Measurements from ENCODE around the gene PLEKHG3.
"Not testable (repeated sequence)": the region's sequence is repeated elsewhere in the genome, so short reads cannot be mapped to it uniquely, and the experiment has no call there.

Gene PLEKHG3

GRCh38 chr14:64704143-64704742 lies at the start of gene PLEKHG3:
TSS of gene PLEKHG3 (plus strand) at chr14:64704424. CDS start at chr14:64727632, 23,208 bp downstream.
- DNase-seq (ENCODE audit: low read depth in 1 of 2, low spot score in 1 of 2): no peak

GRCh38 chr14:64654901-64655300 lies 49.3 kb upstream of the PLEKHG3 start:
- no peak for DNase-seq (ENCODE audit: low read depth in 1 of 2, low spot score in 1 of 2)

- no peak for DNase-seq (ENCODE audit: low read depth in 1 of 2, low spot score in 1 of 2)
These were observed 47.2 kb upstream of the PLEKHG3 start for GRCh38 chr14:64656986-64657385.

GRCh38 chr14:64658201-64658600 lies 46.0 kb upstream of the PLEKHG3 start:
- no peak for DNase-seq (ENCODE audit: low read depth in 1 of 2, low spot score in 1 of 2)

- not testable (repeated sequence) for DNase-seq (ENCODE audit: low read depth in 1 of 2, low spot score in 1 of 2)
These were observed 45.4 kb upstream of the PLEKHG3 start for GRCh38 chr14:64658700-64659264.

GRCh38 chr14:64659366-64659765 lies 44.9 kb upstream of the PLEKHG3 start:
- DNase-seq (ENCODE audit: low read depth in 1 of 2, low spot score in 1 of 2): no peak

- DNase-seq (ENCODE audit: low read depth in 1 of 2, low spot score in 1 of 2): no peak
These were observed 41.0 kb upstream of the PLEKHG3 start for GRCh38 chr14:64663174-64663573.

- DNase-seq (ENCODE audit: low read depth in 1 of 2, low spot score in 1 of 2): no peak
These were observed 32.6 kb upstream of the PLEKHG3 start for GRCh38 chr14:64671591-64671990.

- DNase-seq (ENCODE audit: low read depth in 1 of 2, low spot score in 1 of 2): no peak
These were observed 30.9 kb upstream of the PLEKHG3 start for GRCh38 chr14:64673316-64673715.

- DNase-seq (ENCODE audit: low read depth in 1 of 2, low spot score in 1 of 2): no peak
These were observed 30.5 kb upstream of the PLEKHG3 start for GRCh38 chr14:64673748-64674147.

- no peak for DNase-seq (ENCODE audit: low read depth in 1 of 2, low spot score in 1 of 2)
These were observed 29.4 kb upstream of the PLEKHG3 start for GRCh38 chr14:64674829-64675228.

- no peak for DNase-seq (ENCODE audit: low read depth in 1 of 2, low spot score in 1 of 2)
These were observed 28.9 kb upstream of the PLEKHG3 start for GRCh38 chr14:64675312-64675711.

GRCh38 chr14:64676410-64677008 lies 27.7 kb upstream of the PLEKHG3 start:
- no peak for DNase-seq (ENCODE audit: low read depth in 1 of 2, low spot score in 1 of 2)

GRCh38 chr14:64680013-64680713 lies 24.1 kb upstream of the PLEKHG3 start:
- no peak for DNase-seq (ENCODE audit: low read depth in 1 of 2, low spot score in 1 of 2)

- DNase-seq (ENCODE audit: low read depth in 1 of 2, low spot score in 1 of 2): no peak
These were observed 23.5 kb upstream of the PLEKHG3 start for GRCh38 chr14:64680714-64681065.

GRCh38 chr14:64681796-64682710 lies 22.2 kb upstream of the PLEKHG3 start:
- DNase-seq (ENCODE audit: low read depth in 1 of 2, low spot score in 1 of 2): no peak

- no peak for DNase-seq (ENCODE audit: low read depth in 1 of 2, low spot score in 1 of 2)
These were observed 21.4 kb upstream of the PLEKHG3 start for GRCh38 chr14:64682843-64683242.

- no peak for DNase-seq (ENCODE audit: low read depth in 1 of 2, low spot score in 1 of 2)
These were observed 21.0 kb upstream of the PLEKHG3 start for GRCh38 chr14:64683264-64683663.

- no peak for DNase-seq (ENCODE audit: low read depth in 1 of 2, low spot score in 1 of 2)
These were observed 20.1 kb upstream of the PLEKHG3 start for GRCh38 chr14:64684091-64684490.

- DNase-seq (ENCODE audit: low read depth in 1 of 2, low spot score in 1 of 2): no peak
These were observed 18.6 kb upstream of the PLEKHG3 start for GRCh38 chr14:64685371-64686281.
